Upper lobe of left lung (tissue), 6 donors: ENCODE data around the gene LDLRAD2. TPM values are rescaled to one million over a fixed set of nuclear protein-coding genes. Genes with fewer than 3 reads are reported as not detected.

Experiments used
- ATAC-seq, 2 donors: fragments of 200-7000 bp; cut with Tn5 transposase; one replicate each; pipeline ENCODE4 v1.9.1; 2022; ENCODE audit warnings: mild to moderate bottlenecking in 2 of 2, moderate library complexity in 2 of 2; ENCODE audit not compliant: low FRiP score in 2 of 2
- DNase-seq, 2 donors: peaks; one replicate each; pipeline ENCODE4 v3.0.0-alpha.2; 2019 to 2020
- H3K27ac ChIP-seq, 4 donors: fragments of 200-600 bp; sonication (generic); one replicate each; pipeline ENCODE4 v1.5.1; 2016 to 2019
- H3K27me3 ChIP-seq, 4 donors: fragments of 200-600 bp; sonication (generic); one replicate each; pipeline ENCODE4 v1.5.1; 2017 to 2019
- H3K36me3 ChIP-seq, 4 donors: fragments of 200-600 bp; sonication (generic); one replicate each; pipeline ENCODE4 v1.5.1; 2016 to 2019
- H3K4me1 ChIP-seq, 4 donors: fragments of 200-600 bp; sonication (generic); one replicate each; pipeline ENCODE4 v1.5.1; 2018 to 2019
- H3K4me3 ChIP-seq, 4 donors: fragments of 200-600 bp; sonication (generic); one replicate each; pipeline ENCODE4 v1.5.1; 2017 to 2019; ENCODE audit warnings: mild to moderate bottlenecking in 2 of 4, moderate library complexity in 1 of 4
- H3K9me3 ChIP-seq, 4 donors: fragments of 200-600 bp; sonication (generic); one replicate each; pipeline ENCODE4 v1.5.1; 2018 to 2019
- CTCF ChIP-seq, 6 experiments: fragments of 450-650 bp in 4 of 6; fragments of 200-600 bp in 2 of 6; sonication (generic) in 2 of 6; IDR thresholded peaks; one replicate each; pipeline ENCODE4 v1.5.1; 2016 to 2019; ENCODE audit warnings: antibody characterized with exemption in 6 of 6
- EP300 ChIP-seq, 4 donors: sonication (generic); formaldehyde crosslinking; IDR thresholded peaks; one replicate each; pipeline ENCODE4 v1.5.1; 2017; ENCODE audit warnings: antibody characterized with exemption in 4 of 4, control low read depth in 2 of 4
- POLR2A ChIP-seq, 4 donors: fragments of 450-650 bp; IDR thresholded peaks; one replicate each; pipeline ENCODE4 v1.5.1; 2016 to 2017; ENCODE audit warnings: antibody characterized with exemption in 4 of 4, mild to moderate bottlenecking in 2 of 4
- POLR2AphosphoS5 ChIP-seq, 2 donors: sonication (generic); formaldehyde crosslinking; IDR thresholded peaks; one replicate each; pipeline ENCODE4 v1.5.1; 2017; ENCODE audit warnings: antibody characterized with exemption in 2 of 2
- WGBS, 2 donors: methylation state at CpG; one replicate each; pipeline ENCODE4 v1.1.5; 2017 to 2018; 5-methylcytosine and 5-hydroxymethylcytosine counted together
- total RNA-seq, 6 donors: library from RNA; depleted of rRNA in 4 of 6; stranded (reverse); fragments of >200 nt in 4 of 6; gene quantifications; one replicate each; pipeline versions ENCODE4 v1.1.0 to v1.2.1, GENCODE V29; 2016 to 2021
- donor health status: DM: no; HTN: no; CAD: no; lungs with moderate emphysema.
- donor health status: DM: no; HTN: yes; CAD: no; lungs with severe emphysema.

Gene LDLRAD2
- total RNA-seq, 6 donors from 2014 or later = 0.24 to 0.59 (median 0.34) TPM; not detected in 3

- Histone ChIP-seq H3K27ac (no peak overlapping the region), H3K4me3 (no peak overlapping the region), H3K36me3 (peaks cover 34 to 99% (median 77%) of the 10 kb centered on the region in 4 donors), H3K4me1 (no peaks in the 10 kb centered on the region), H3K9me3 (no peaks in the 10 kb centered on the region), H3K27me3 (no peaks in the 10 kb centered on the region)
- no peak for TF ChIP-seq EP300 (IDR thresholded peaks at IDR 0.05)
- TF ChIP-seq CTCF (IDR thresholded peaks at IDR 0.05) = no peak
- TF ChIP-seq POLR2AphosphoS5 (IDR thresholded peaks at IDR 0.05) = no peak
- TF ChIP-seq POLR2A (IDR thresholded peaks at IDR 0.05) = no peak
- WGBS, 2 donors = 93 to 94% methylated on average over 10 to 29 of the region's 33 CpGs
- ATAC-seq (no peak), DNase-seq (peak in 1 of 2 donors; percentile 65)
Observed at GRCh38 chr1:21845646-21846641, 33.9 kb downstream of the LDLRAD2 start.

GRCh38 chr1:21847223-21848205 is 35.4 kb downstream of the LDLRAD2 start:
- ATAC-seq = no peak
- DNase-seq = no peak
- Histone ChIP-seq H3K9me3 (no peaks in the 10 kb centered on the region), H3K27me3 (no peaks in the 10 kb centered on the region), H3K27ac (no peak overlapping the region), H3K36me3 (peaks cover 28 to 99% (median 76%) of the 10 kb centered on the region in 4 donors), H3K4me3 (no peak overlapping the region), H3K4me1 (no peaks in the 10 kb centered on the region)
- WGBS, 2 donors = 91 to 92% methylated on average over 19 to 42 of the region's 47 CpGs
- TF ChIP-seq POLR2AphosphoS5 (IDR thresholded peaks at IDR 0.05) (no peak), POLR2A (IDR thresholded peaks at IDR 0.05) (no peak), CTCF (IDR thresholded peaks at IDR 0.05) (no peak), EP300 (IDR thresholded peaks at IDR 0.05) (no peak)

- WGBS, 2 donors = 91 to 98% methylated on average over 9 to 17 of the region's 17 CpGs
- no peak for DNase-seq
- Histone ChIP-seq H3K9me3 (no peaks in the 10 kb centered on the region), H3K27me3 (no peaks in the 10 kb centered on the region), H3K27ac (no peak overlapping the region), H3K4me3 (no peak overlapping the region), H3K36me3 (peaks cover 25 to 93% (median 71%) of the 10 kb centered on the region in 4 donors), H3K4me1 (no peaks in the 10 kb centered on the region)
- no peak for ATAC-seq
- TF ChIP-seq CTCF (IDR thresholded peaks at IDR 0.05) (no peak), POLR2AphosphoS5 (IDR thresholded peaks at IDR 0.05) (no peak)
Observed at GRCh38 chr1:21848524-21849174, 36.6 kb downstream of the LDLRAD2 start.

- H3K9me3 ChIP-seq = no peaks in the 10 kb centered on the region
- H3K4me3 ChIP-seq = no peak overlapping the region
- ATAC-seq = no peak
- DNase-seq = peak in 1 of 2 donors; percentile 80
- TF ChIP-seq CTCF (IDR thresholded peaks at IDR 0.05) (no peak), EP300 (IDR thresholded peaks at IDR 0.05) (no peak), POLR2AphosphoS5 (IDR thresholded peaks at IDR 0.05) (no peak), POLR2A (IDR thresholded peaks at IDR 0.05) (no peak)
- H3K27ac ChIP-seq = no peak overlapping the region
- H3K36me3 ChIP-seq = peaks cover 25 to 93% (median 77%) of the 10 kb centered on the region in 4 donors
- WGBS, 2 donors = 86 to 96% methylated on average over 1 to 23 of the region's 30 CpGs
- H3K4me1 ChIP-seq = no peaks in the 10 kb centered on the region
- H3K27me3 ChIP-seq = no peaks in the 10 kb centered on the region
Observed at GRCh38 chr1:21849909-21850576, 38.0 kb downstream of the LDLRAD2 start.
